HG02840 (cell line): ENCODE data around the gene SEMA6D.

Experiments
- ATAC-seq: cut with Tn5 transposase; IDR thresholded peaks from one replicate; pipeline ENCODE4 v1.9.1; 2021; ENCODE audit warnings: mild to moderate bottlenecking, moderate library complexity, moderate number of reproducible peaks; ENCODE audit not compliant: unreplicated experiment, low FRiP score

The SEMA6D gene

DNA sequence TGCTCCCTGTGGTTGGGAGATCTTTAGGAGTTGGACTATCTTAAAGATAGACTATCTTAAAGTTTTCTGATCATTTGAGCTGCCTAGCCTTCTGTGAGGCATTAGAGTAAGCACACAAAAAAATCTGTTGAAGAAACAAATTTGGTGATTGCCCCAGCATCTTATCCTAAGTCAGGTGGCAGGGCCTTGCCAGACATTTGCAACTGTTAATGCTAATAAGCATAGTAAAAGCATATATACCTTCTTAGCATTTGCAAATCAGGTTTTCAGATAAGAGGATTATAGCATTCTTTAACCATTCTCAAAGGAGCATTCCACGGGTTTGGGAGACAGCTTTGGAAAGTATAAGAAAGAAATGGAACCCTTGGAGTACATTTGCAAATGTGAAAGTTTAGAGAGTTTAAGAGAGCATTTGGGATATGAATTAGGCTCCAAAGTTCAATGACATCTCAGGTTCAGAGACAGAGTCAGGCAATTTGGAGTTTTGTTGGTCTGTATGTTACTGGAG, 61.0 kb downstream of the SEMA6D start:
- ATAC-seq, result no peak

DNA sequence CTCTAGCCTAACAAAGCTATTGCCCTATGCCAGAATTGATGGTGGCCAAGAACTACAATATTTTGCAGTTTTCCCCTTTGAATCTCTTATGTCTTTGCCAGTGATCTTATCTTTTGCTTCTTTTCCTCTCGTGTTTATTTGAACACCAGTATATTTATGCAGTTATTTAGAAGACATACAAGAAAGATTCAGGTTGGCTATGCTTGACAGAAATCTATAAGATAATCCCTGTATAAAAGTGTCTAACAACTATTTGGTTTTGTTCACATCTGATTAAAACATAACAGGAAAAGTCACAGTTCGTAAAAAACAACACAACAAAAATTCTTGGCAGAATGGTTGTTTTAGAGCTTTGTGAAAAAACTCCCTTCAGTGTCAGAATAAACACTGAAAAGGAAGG, 63.7 kb downstream of the SEMA6D start:
- ATAC-seq, result no peak

DNA sequence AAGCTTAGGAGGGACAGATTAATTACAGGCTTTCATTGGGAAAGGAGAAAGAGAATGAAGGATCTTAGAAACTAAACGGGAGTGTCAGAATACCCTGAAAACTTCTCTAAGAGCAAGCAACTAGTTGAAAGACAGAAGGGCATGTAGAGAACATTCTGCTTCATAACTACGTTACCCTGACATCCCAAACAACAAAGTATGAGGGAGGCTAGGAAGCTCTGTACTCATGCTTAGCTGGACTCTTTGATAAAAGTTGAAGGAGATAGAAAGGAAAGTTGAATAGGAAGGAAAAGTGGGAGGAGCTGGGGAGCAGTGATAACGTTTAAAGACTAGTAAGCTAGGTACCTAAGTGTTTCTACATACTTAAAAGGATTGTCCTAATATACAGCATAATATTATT, 64.2 kb downstream of the SEMA6D start:
- no peak for ATAC-seq

DNA sequence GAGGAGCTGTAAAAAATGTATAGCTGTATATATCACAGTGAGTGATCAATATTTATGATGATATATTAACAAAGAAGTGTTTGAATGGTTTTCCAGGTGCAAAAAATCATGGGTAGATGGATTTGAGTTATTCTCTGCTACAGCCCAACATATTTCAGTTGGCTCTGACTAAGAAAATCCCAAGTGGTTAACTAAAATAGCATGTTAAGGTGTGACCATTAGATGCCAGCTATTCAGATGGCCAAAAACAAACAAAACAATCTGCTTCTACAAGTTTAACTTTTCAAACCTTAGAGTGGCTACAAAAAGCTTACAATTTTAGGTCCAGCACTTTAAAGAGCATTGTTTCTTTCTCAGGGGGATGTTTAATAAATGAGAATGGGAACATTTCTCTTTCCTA, 67.5 kb downstream of the SEMA6D start:
- no peak for ATAC-seq

DNA sequence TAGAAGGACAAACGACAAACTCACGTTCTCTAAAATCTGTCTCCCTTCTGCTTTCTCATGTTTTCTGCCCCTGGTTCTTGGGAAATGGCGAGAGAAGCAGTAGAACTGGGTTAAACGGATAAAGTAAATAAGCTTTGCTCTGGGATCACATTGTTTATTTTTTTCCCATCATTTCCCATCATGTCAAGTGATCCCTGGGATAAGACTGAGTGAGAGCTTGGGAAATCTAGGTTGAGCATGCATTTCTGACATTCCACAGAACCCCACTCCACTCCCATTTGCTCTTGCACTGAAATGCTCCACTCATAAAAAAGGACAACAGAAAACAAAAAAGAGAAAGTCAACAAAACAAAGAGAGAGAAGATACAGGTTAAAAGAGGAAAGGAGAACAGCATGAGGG, 69.1 kb downstream of the SEMA6D start:
- no peak for ATAC-seq

DNA sequence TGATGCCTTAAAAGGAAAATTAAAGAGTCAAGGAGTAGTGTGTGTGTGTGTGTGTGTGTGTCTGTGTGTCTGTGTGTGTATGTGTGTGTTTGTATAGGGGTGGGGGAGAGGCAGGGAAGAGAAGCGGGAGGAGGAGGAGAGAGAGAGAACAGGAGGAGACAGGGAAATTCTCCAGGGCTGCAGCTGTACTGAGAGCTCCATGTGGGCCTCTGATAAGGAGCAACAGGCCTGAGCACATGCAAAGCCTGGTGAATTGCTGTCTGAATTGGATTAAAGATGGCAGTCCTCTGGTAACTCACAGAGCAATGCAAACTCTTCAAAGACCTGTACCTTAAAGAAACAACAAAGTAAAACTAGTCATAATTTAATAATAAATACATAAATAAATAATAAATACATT, 70.6 kb downstream of the SEMA6D start:
- no peak for ATAC-seq

DNA sequence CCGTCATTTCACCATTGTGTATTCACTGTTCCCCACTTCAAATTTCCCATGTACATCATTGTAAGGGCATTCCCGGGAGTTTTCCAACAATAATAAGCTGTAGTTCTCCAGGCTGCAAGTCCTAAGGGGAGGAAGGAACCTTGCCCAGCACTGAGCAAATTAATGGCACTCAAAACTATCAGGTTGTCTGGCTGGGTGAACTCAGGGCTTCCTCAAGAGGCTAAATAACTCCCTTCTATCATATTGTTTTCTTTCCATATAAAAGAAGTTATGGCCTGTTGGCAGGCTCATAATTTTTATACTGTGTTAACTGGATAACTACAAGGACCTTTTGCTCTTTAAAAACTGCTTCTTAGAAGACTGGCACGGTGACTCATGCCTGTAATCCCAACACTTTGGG, 71.4 kb downstream of the SEMA6D start:
- ATAC-seq, result no peak

DNA sequence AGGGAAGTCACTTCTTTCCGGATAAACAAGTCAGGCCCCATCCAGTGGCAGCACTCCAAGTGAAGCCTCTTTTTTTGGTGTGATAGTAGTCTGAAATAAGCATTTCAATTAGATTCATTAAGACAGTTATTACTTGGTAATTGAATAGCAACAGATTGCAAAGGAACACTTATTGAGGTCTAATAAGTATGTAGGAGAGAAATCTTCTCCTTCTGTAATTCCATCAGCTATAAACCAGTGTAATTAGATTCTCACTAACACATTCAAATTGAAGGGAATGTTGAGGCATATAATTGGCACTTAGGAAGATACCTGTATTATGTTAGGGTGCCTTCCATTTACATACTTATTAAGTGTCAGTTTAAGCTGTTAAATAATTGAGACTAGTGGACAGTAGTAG, 73.9 kb downstream of the SEMA6D start:
- no peak for ATAC-seq

DNA sequence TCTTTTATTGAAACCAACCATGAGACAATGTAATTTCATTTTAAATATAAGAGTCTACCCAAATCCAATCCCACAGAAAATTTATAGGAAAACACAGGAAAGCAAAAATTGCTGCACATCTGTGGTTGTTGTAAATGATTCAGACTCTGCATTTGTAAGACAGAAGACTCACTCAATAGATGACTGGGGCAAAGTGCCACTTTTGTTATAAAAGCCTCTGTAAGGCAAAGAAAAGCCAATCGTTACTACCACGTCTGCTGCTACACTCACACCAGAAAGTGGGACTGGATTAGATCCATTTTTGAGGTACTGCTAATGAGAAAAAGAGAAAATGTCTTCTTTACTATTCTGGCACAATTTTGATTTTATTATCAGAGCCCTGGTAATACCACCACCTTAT, 74.9 kb downstream of the SEMA6D start:
- ATAC-seq, result no peak

DNA sequence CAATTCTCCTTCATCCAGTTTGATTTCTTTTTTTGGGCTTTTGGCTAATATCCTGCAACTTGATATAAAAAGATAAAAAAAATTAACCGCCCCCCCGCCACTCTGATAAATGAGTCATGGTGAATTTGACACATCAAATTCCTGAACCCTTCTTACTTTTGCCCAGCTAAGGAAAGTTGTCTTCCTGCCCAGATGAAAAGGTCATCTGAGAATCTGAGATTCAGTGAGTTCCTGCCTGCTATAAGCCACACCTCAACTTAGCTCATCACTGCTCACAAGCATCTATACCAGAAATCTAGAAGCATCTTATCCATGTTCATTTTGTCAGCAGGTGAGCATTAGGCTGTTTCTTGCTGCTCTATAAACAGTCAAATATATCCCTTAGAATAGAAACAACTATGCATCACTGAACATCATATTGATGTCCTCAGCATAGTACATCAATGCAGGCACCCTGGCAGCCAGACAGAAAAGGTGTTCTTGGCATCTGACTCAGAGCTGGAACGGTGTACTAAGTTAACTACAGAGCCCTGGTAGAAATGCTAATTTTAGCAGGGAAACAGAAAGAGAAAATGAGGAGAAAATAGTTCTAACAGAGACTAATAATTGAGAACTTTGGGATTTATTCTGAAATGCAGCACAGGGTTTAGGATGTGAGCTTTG, 77.1 kb downstream of the SEMA6D start:
- ATAC-seq, result no peak

DNA sequence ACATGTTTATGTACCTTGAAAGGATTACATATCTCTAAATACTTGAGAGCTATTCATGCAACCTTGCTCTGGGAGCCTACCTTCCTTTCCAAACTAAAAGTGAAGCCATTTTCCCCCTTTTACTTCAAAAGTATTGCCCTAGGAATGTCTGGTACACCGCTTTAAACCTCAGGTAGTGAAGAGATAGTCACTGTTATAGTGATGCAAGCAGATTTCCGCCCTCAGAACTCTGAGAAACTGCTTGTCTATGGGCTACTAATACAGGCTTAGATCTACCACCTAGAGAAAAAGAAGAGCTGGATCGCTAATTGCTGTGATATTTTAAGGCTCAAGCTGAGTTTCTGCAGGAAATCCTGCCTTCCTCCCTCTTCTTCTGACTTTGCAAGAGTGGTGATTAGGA, 78.6 kb downstream of the SEMA6D start:
- no peak for ATAC-seq

DNA sequence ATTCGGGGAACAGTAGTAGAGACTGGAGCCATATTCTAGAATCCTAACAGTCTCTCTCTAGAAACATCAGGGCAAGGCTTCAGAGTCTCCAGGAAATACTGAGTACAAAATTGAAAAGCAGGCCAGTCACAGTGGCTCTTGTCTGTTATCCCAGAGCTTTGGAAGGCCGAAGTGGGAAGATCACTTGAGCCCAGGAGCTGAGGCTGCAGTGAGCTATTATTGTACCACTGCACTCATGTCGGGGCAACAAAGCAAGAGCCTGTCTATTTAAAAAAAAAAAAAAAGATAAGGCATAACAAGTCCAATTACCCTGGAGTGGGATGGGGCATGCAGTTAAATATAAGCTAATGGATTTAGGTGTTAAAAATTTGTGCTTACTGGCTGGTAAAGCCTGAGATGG, 79.0 kb downstream of the SEMA6D start:
- ATAC-seq, result no peak

DNA sequence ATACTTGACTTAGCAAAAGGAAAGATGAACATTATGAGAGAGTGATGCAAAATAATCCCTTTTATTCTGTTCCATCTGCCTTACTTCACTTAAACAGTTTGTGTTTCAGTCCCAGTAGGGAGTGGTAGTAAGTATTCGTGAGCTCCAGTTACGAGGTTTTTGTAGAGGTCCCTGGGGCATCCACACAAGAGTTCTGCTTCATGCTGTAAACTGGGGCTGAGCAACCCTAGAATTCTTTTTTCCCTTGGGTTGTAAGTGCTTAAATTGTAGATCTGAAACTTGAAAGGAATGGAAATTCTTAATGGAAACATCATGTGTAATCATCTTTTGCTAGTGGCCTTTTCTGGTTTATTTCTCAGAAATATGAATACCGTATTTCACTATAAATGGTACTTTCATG, 79.5 kb downstream of the SEMA6D start:
- no peak for ATAC-seq

DNA sequence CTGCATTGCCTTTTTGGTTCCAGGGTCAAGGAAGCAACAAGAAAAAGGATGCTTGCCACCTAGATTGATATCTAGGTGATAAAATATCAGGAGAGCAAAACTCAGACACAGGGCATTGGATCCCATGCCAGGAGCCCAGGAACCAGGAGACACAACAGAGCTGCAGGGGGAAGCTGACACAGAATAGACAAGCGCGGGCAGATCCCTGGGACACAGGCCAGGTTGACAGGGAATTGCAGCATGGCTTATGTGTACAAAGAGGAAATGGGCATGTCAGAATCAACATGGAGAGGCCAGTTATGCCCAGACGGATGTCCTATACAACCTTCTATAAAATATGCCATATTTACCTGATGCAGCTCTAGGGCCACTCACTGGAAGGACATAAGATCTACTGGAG, 84.2 kb downstream of the SEMA6D start:
- no peak for ATAC-seq

DNA sequence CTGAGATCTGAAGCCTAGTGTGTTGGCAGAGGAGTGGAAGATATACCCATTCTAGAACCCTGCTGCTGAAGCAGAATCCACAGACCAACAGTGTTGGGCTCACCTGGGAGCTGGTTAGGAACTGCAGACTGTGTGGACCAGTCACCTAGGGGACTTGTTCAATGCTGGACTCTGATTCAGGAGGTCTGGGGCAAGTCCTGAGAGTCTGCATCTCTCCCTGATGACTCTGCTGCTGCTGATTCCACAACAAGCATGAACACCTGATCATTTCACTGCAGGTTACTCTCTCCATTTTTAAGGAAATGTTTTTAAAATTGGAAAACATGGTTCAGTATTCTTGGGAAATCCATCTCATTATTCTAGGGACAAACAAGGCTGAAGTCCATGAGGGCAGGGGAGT, 84.9 kb downstream of the SEMA6D start:
- no peak for ATAC-seq

DNA sequence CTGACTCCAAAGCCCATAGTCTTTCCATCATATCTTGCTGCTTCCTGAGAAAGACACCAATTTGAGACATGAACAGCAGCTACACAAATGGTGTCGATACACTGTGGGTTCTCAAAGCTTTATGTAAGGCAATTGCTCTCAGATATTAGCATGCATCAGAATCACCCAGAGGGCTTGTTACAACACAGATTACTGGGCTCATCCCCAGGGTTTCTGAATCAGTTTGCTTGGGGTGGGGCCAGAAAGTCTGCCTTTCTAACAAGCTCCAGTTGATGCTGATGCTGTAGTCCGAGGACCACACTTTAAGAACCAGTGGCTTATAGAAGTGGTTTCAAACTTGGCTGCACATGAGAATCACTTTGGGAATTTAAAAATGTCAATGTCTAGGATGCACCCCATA, 86.5 kb downstream of the SEMA6D start:
- ATAC-seq, result no peak

DNA sequence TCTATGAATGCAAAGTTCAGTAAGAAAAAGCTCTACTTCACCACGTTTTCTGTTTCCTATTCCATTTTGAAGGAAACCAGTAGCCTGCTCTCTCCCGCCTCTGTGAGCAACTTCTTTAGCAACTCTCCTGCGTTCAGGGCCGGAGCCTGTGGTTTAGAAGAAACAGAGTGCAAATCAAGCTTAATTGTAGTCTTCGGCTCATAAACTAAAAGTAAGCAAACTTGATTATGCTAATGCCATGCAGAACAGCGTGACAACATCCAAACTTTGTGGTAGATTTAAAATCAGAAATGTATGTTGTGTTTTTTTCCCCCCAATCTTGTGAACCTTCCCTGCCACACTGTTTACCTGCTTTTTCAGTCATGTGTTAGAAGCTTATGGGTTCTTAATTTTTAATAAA, 87.4 kb downstream of the SEMA6D start:
- ATAC-seq, result no peak

DNA sequence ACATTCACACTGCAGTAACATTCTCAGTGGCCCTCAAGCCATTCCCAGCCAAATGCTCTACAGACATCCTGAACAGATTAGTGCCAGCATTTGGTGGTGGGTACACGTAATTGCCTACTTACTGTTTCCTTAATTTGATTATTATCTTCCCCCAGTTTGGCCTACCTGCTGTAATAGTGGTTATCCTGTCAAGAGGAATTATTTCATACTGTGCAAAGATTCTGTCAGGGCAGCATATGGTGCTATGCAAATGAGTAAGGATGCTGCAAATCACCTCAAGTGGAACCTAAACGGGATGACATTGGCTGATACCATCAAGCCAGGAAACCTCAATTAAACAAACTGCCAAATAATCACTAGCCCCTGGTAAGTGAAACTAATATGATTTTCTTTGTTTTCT, 88.7 kb downstream of the SEMA6D start:
- ATAC-seq, result no peak

DNA sequence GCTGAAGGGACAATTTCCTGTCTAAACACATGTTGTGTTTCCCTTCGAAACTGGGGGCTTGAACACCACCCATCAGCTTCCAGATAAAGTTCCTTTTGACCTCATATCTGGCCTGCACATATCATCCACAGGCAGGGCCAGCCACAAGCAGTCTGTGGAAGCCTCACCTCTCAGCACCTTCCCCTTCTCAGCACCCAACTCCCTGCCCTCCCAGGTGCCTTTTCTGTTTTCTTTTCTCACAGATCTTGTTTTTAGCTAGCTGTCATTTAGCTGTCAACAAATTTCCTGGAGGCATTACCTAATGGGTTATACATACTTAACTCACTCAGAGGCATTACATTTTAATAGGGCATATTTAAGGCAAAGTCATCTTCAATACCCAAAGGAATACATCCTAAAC, 93.9 kb downstream of the SEMA6D start:
- ATAC-seq, result no peak

DNA sequence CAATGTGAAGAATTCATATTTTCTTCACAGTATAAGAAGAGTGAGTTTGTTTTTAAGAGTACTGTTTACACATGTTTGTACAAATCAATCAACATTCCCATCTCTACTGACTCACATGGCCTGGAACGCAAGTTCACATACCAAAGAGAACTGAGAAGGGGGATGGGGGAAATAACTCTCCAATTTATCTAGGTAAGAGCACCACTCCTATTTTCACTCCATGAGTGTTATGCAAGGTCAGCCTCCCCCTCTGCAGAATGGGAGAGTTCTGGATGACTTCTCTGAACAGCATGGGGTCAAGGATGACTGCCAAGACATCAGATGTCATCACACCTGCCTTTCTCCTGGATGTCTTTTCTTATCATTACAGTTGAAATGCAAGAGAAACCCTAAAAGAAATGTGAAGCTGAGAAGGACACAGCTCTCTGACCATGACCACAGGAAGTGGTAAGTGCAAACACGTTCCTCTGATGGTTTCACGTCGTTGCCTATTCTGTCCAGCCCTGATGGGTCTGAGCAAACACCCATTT, 95.2 kb downstream of the SEMA6D start:
- ATAC-seq, result peak; percentile 42

DNA sequence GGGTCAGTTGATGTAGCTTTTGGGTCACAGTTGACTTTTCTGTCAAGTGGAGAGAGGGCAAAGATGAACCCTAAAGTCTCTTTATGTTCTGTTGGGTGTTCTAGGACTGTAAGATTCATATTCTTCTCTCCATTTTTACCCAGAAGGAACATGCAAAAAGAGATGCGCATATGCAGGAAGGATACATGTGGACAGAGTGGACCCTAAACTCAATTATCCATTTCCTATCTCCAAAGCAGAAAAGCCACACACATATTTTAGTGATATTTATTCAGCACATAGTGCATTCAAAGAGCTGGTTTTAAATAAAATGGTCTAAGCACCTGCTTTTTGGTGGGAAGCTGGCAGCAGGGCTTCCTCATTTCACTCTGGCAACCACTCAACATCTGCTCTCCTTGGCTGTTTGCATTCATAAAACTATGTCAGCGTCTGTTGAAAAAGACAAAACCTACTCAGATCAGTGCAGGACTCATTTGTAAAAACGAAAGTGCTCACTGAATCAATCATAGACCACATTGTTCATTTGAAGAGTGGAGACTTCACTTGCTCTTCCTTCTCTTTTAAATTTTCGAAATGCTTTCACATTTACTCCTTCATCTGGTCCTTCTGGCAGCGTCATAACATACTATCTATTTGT, 96.6 kb downstream of the SEMA6D start:
- peak; percentile 90 for ATAC-seq

DNA sequence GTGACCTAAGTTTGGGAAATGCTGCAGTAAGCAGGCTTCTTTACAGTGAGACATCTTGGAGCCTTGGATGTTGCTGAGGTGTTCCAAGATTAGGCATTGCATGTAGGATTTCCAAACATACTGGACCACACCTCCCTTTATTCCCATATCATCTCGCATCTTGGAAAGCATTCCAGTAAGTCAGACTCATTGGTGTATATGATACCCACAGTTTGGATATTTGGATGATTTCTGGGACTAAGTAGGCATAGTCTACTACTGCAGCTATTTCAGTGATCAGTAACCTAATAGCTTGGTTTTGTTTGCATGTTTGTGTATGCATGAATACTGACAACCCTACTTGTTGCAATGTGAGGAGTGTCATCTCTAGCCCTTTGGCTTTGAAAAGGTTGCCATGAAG, 97.3 kb downstream of the SEMA6D start:
- no peak for ATAC-seq
